CD4-positive, alpha-beta T cell treated with Interleukin-15 for 4 hours (primary cell): Measurements from ENCODE around the gene ATP6V0A1.
"Not testable (repeated sequence)": the region's sequence is repeated elsewhere in the genome, so short reads cannot be mapped to it uniquely, and the experiment has no call there.

Source experiments
- DNase-seq: peaks from one replicate; pipeline ENCODE4 v3.0.0-alpha.2; 2020; ENCODE audit warnings: low spot score

The ATP6V0A1 gene

GRCh38 chr17:42519546-42520491 is 61.1 kb downstream of the ATP6V0A1 start:
- DNase-seq = no peak

GRCh38 chr17:42520540-42520951 is 61.9 kb downstream of the ATP6V0A1 start:
- no peak for DNase-seq

DNA sequence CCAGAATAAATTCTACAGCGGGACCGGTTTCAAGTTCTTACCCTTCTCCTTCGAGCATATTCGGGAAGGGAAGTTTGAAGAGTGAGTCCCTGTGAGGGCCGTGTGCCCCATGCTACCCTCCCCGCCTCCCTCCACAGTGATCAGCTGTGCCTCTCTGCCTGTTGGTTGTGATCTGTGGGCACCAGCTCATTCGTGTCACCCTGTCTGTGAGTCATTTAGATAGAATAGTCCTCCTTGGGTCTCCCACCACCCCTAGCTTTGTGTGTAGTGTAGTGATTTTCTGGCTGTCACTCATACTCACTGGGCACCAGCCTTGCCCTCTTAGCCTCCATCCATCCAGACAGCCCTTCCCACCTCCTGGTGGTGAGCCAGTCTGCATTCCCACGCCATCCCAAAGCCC is 62.4 kb downstream of the ATP6V0A1 start:
- DNase-seq = no peak

- no peak for DNase-seq
Measured at GRCh38 chr17:42521666-42522262, 63.1 kb downstream of the ATP6V0A1 start.

DNA sequence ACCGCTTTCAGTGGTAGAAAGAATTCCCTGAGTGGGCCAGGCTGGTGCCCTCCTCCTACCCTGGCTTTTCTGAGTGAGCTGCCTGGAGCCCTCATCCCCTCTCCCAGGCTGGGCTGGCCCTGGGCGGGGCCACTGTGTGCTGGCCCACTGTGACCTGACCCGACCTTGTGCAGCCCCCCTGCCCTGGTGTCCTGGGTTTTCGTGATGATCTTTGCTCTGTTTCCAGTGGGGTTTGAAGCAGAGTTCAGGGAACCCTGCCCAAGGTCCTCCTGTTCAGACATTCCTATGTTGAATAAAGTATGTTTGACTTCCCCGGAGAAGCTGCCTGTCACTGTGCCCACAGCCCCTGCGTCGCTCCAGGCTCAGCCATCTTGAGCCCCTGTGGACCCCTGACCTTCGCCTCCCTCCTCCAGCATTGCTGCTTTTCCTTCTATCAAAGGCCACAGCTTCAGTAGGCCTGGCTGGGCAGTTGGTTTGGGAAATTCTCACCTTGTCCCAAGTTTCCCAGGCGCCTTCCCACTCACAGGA is 63.6 kb downstream of the ATP6V0A1 start:
- no peak for DNase-seq

DNA sequence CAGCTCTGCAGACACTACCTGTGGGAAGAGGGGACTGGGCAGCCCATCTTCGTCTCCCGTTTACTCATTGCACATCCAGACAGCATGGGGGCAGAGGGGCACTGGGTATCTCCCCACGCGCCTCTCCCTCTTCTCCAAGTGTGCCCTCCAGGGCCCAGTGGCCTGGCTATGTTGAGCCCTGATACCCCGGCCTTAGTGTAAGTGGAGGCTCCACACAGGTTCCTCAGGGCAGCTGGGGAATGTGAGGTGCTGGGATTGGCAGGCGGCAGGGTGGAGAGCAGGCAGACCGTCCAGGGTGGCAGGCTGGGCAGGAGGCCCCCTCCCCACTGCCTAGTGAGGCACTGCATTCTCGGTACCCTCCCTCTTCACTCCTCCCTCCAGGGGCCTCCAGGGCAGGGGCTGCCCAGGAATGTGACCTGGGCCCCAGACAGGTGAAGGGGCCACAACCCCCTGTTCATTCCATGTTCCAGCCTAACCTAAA is 64.2 kb downstream of the ATP6V0A1 start:
- no peak for DNase-seq

DNA sequence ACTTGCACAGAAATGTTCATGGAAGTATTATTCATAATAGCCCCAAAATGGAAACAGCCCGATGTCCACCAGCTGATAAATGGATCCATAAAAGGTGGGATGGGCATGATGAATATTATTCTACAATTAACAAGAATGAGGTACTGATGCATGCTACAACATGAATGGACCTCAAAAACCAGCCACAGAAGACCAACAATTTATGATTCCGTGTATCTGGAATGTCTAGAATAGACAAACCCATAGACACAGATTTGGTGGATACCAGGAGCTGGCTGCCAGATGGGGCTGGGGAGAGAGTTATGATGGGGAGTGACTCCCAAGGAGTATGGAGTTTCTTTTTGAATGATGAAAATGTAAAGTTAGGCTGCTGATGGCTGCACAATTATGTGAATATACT is 66.5 kb downstream of the ATP6V0A1 start:
- DNase-seq = no peak

- DNase-seq = no peak
Measured at GRCh38 chr17:42526031-42526444, 67.4 kb downstream of the ATP6V0A1 start.

GRCh38 chr17:42527932-42528331 is 69.3 kb downstream of the ATP6V0A1 start:
- DNase-seq = no peak

DNA sequence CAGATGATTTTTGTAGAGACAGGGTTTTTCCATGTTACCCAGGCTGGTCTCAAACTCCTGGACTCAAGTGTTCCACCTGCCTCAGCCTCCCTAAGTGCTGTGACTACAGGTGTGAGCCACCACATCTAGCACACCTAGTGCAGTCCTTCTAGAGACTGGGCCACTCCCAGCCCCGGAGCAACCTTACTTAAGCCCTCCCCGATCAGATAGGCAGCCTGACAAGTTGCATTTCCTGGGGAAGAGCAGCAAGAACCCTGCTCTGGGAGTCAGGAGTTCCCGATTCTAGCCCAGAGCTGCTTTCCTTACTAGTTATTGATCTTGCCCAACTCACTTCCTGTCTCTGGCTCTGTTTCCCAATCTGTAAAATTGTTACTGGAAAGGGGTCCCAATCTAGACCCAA is 70.4 kb downstream of the ATP6V0A1 start:
- DNase-seq = no peak

GRCh38 chr17:42530952-42531454 is 72.3 kb downstream of the ATP6V0A1 start:
- no peak for DNase-seq

GRCh38 chr17:42531455-42532354 is 73.0 kb downstream of the ATP6V0A1 start:
- peak; percentile 45 for DNase-seq

- no peak for DNase-seq
Measured at GRCh38 chr17:42535155-42536047, 76.7 kb downstream of the ATP6V0A1 start.

- peak; percentile 77 for DNase-seq
Measured at GRCh38 chr17:42536048-42536371, 77.3 kb downstream of the ATP6V0A1 start, which contains the start of gene NAGLU. Gene NAGLU, plus strand, starts transcription at chr17:42536241. Its CDS starts 32 bp downstream, at chr17:42536273.

DNA sequence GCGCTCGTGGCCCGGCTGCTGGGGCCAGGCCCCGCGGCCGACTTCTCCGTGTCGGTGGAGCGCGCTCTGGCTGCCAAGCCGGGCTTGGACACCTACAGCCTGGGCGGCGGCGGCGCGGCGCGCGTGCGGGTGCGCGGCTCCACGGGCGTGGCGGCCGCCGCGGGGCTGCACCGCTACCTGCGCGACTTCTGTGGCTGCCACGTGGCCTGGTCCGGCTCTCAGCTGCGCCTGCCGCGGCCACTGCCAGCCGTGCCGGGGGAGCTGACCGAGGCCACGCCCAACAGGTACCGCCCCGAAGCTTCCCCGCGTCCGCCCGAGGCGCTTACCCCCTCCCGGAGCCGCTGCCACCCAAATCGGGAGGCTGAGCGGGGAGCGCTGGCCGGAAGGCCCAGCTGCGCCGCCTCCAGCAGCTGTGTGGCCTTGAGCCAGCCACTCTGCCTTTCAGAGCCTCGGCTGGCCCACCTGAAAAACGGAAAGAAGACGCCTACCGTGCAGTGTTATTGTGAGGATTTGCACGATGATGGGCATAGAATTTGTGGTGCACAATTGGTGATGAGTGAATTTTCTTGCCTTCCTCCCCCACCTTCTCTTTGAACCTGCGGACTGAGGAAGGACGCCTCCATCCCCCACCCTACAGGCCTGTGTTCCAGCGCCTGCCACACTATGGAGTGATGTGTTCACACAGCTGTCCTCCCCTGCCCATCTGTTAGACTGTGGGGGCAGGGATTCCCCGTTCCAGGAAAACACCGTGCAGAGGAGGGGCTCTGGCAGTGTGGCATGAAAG is 77.9 kb downstream of the ATP6V0A1 start:
- peak; percentile 55 for DNase-seq

- no peak for DNase-seq
Measured at GRCh38 chr17:42537156-42537805, 78.6 kb downstream of the ATP6V0A1 start.

- DNase-seq = no peak
Measured at GRCh38 chr17:42537826-42538451, 79.3 kb downstream of the ATP6V0A1 start.

- DNase-seq = no peak
Measured at GRCh38 chr17:42538482-42538881, 79.8 kb downstream of the ATP6V0A1 start.

GRCh38 chr17:42540558-42540957 is 81.9 kb downstream of the ATP6V0A1 start:
- DNase-seq = not testable (repeated sequence)
